HepG2 (cell line): Measurements from ENCODE around the gene CDHR3. TPM values are rescaled to one million over a fixed set of nuclear protein-coding genes. Genes with fewer than 3 reads are reported as not detected.

ENCODE experiments used
- ATAC-seq: fragments of 200-7000 bp; cut with Tn5 transposase; 3 replicates; pipeline ENCODE4 v1.9.1; 2020; ENCODE audit warnings: mild to moderate bottlenecking, moderate library complexity
- BruUV-seq: library from RNA; stranded (reverse); fragments of 400-500 nt; replicated peaks from 2 replicates; lab custom pipeline; 2021; lab: Mats Ljungman, UMichigan
- CTCF ChIA-PET: fragments of 300-600 bp; formaldehyde crosslinking; extraction: SDS; loops from one replicate; lab custom pipeline; 2021; ENCODE audit warnings: low total read pairs, inconsistent platforms, low intra/inter-chr PET ratio; lab: Yijun Ruan, JAX
- POLR2A ChIA-PET: fragments of 350-600 bp; sonication (Branson Sonifier 250); formaldehyde crosslinking; loops from one replicate; lab custom pipeline; 2020; ENCODE audit warnings: antibody characterized with exemption, inconsistent platforms; lab: Yijun Ruan, JAX
- DNase-seq: peaks from one replicate; pipeline ENCODE4 v3.0.0-alpha.2; 2015; ENCODE audit warnings: low spot score
- FAIRE-seq: peaks from 3 replicates; lab custom pipeline; 2011; peaks lifted over from hg19 to GRCh38; lab: Jason Lieb, UNC
- H2AFZ ChIP-seq: one replicate; pipeline ENCODE4 v1.6.1; 2011; ENCODE audit warnings: low read length, inconsistent platforms
- H3K27ac ChIP-seq: fragments of 300-600 bp; 3 replicates; pipeline ENCODE4 v1.8.0; 2011; ENCODE audit warnings: mixed run types, mild to moderate bottlenecking, mixed read lengths, low read length, inconsistent platforms; ENCODE audit not compliant: insufficient read depth; ENCODE audit errors: extremely low read length
- H3K27me3 ChIP-seq, 2 experiments: fragments of 200-600 bp in 1 of 2; 2 replicates in 1 of 2; 3 replicates in 1 of 2; pipeline versions ENCODE4 v1.6.0 to v1.8.0; 2011; ENCODE audit warnings: low read length in 2 of 2, mild to moderate bottlenecking in 2 of 2, moderate library complexity in 2 of 2, inconsistent platforms in 1 of 2; ENCODE audit not compliant: insufficient read depth in 2 of 2, control insufficient read depth in 1 of 2
- H3K36me3 ChIP-seq, 2 experiments: fragments of 200-600 bp in 1 of 2; replicated peaks in 1 of 2; 2 replicates in 1 of 2; 3 replicates in 1 of 2; pipeline versions ENCODE4 v1.5.1 to v1.8.0; 2011; ENCODE audit warnings: low read length in 2 of 2, inconsistent platforms in 1 of 2; ENCODE audit not compliant: insufficient read depth in 2 of 2, control insufficient read depth in 1 of 2
- H3K4me1 ChIP-seq: 2 replicates; pipeline ENCODE4 v1.5.1; 2012; ENCODE audit warnings: low read length, inconsistent platforms; ENCODE audit not compliant: insufficient read depth
- H3K4me2 ChIP-seq: 2 replicates; pipeline ENCODE4 v1.6.0; 2011; ENCODE audit warnings: low read depth, low read length, inconsistent platforms
- H3K4me3 ChIP-seq, 3 experiments: fragments of 200-600 bp in 1 of 3; sonication (generic), shearing (Covaris generic) in 1 of 3; replicated peaks in 1 of 3; 2 replicates each; pipeline ENCODE4 v1.5.1; 2011 to 2016; ENCODE audit warnings: low read length in 3 of 3, inconsistent platforms in 2 of 3, low read depth in 2 of 3, mild to moderate bottlenecking in 2 of 3, control low read depth in 1 of 3, mixed read lengths in 1 of 3; ENCODE audit not compliant: insufficient read depth in 1 of 3
- H3K79me2 ChIP-seq: one replicate; pipeline ENCODE4 v1.6.1; 2011; ENCODE audit warnings: low read length, inconsistent platforms; ENCODE audit not compliant: insufficient read depth
- H3K9ac ChIP-seq: 2 replicates; pipeline ENCODE4 v1.6.0; 2011; ENCODE audit warnings: mild to moderate bottlenecking, low read depth, low read length, inconsistent platforms; ENCODE audit not compliant: insufficient read depth
- H3K9me3 ChIP-seq: 2 replicates; pipeline ENCODE4 v1.5.1; 2012; ENCODE audit warnings: mild to moderate bottlenecking, low read length
- H4K20me1 ChIP-seq: 2 replicates; pipeline ENCODE4 v1.6.0; 2011; ENCODE audit warnings: inconsistent platforms, mild to moderate bottlenecking, low read length, moderate library complexity; ENCODE audit not compliant: insufficient read depth
- BCL3 ChIP-seq: sonication (generic); formaldehyde crosslinking; IDR thresholded peaks from 2 replicates; pipeline ENCODE4 v1.5.1; 2020; ENCODE audit warnings: mild to moderate bottlenecking, missing genetic modification reagents, moderate library complexity
- CSRNP1 ChIP-seq: sonication (generic); formaldehyde crosslinking; IDR thresholded peaks from 2 replicates; pipeline ENCODE4 v1.8.1; 2023; ENCODE audit warnings: mild to moderate bottlenecking, missing genetic modification reagents
- DRAP1 ChIP-seq: IDR thresholded peaks from 2 replicates; pipeline ENCODE4 v1.6.1; 2016; ENCODE audit warnings: missing genetic modification reagents, missing compliant biosample characterization
- HNF1A ChIP-seq, 2 experiments: sonication (generic) in 1 of 2; formaldehyde crosslinking in 1 of 2; IDR thresholded peaks; 2 replicates each; pipeline versions ENCODE4 v1.4.0 to v1.6.1; 2016 to 2020; ENCODE audit warnings: borderline replicate concordance in 1 of 2, low read depth in 1 of 2, mild to moderate bottlenecking in 1 of 2, missing genetic modification reagents in 1 of 2
- ISX ChIP-seq: sonication (generic); formaldehyde crosslinking; conservative IDR thresholded peaks from 2 replicates; pipeline ENCODE4 v1.5.0; 2020; ENCODE audit warnings: missing genetic modification reagents
- JUN ChIP-seq: sonication (generic); formaldehyde crosslinking; IDR thresholded peaks from 2 replicates; pipeline ENCODE4 v1.4.0; 2020; ENCODE audit warnings: mild to moderate bottlenecking, missing genetic modification reagents
- TRAFD1 ChIP-seq: sonication (generic); formaldehyde crosslinking; IDR thresholded peaks from 2 replicates; pipeline ENCODE4 v1.5.1; 2020; ENCODE audit warnings: missing genetic modification reagents, mild to moderate bottlenecking, borderline replicate concordance
- ZNF251 ChIP-seq: sonication (generic); formaldehyde crosslinking; IDR thresholded peaks from 2 replicates; pipeline ENCODE4 v1.9.0; 2021; ENCODE audit warnings: mild to moderate bottlenecking, missing genetic modification reagents
- ZNF576 ChIP-seq: sonication (generic); formaldehyde crosslinking; IDR thresholded peaks from 2 replicates; pipeline ENCODE4 v1.4.0; 2020; ENCODE audit warnings: mild to moderate bottlenecking, missing genetic modification reagents
- ZNF580 ChIP-seq: IDR thresholded peaks from 2 replicates; pipeline ENCODE4 v1.6.1; 2016; ENCODE audit warnings: low read depth, borderline replicate concordance
- ZNF629 ChIP-seq: sonication (generic); formaldehyde crosslinking; conservative IDR thresholded peaks from 2 replicates; pipeline ENCODE4 v1.5.0; 2020; ENCODE audit warnings: missing genetic modification reagents
- ZNF644 ChIP-seq: IDR thresholded peaks from 2 replicates; pipeline ENCODE4 v1.6.1; 2016; ENCODE audit warnings: low read depth
- ZNF691 ChIP-seq: sonication (generic); formaldehyde crosslinking; IDR thresholded peaks from 2 replicates; pipeline ENCODE4 v1.4.0; 2020; ENCODE audit warnings: missing genetic modification reagents, low read depth, mild to moderate bottlenecking, borderline replicate concordance
- WGBS: methylation state at CpG from one replicate; pipeline ENCODE4 v1.1.6; 2017; ENCODE audit warnings: low lambda C conversion rate; 5-methylcytosine and 5-hydroxymethylcytosine counted together
- in situ Hi-C: cut with HindIII; loops from 2 replicates; pipeline ENCODE4 v1.10.0; 2017; ENCODE audit warnings: low pct_unique_long_range_greater_than_20kb; ENCODE audit not compliant: extremely low pct_ligation_motif_present
- intact Hi-C: fragments of 100-400 bp; cut with micrococcal nuclease; formaldehyde crosslinking; loops from one replicate; pipeline ENCODE4 v1.10.0; 2022; ENCODE audit not compliant: unreplicated experiment
- polyA plus RNA-seq, 8 experiments: library from polyadenylated mRNA; depleted of rRNA in 3 of 8; stranded (reverse) in 7 of 8; unstranded in 1 of 8; fragments of >200 nt; fragmentation: Illumina TruSeq in 4 of 8; extraction: Trizol in 4 of 8; gene quantifications; 2 replicates each; pipeline versions ENCODE4 v1.2.1 to v1.2.3, GENCODE V29; 2011 to 2016; ENCODE audit warnings: low read depth in 4 of 8, missing spikeins in 1 of 8, mixed read lengths in 1 of 8; ENCODE audit not compliant: insufficient read depth in 1 of 8
- total RNA-seq, 5 experiments: library from RNA; depleted of rRNA; stranded (reverse); fragments of >200 nt; fragmentation: Illumina TruSeq; extraction: Trizol; gene quantifications; 2 replicates each; pipeline ENCODE4 v1.2.3, GENCODE V29; 2016; ENCODE audit warnings: low read depth in 1 of 5

The CDHR3 gene
- total and polyA plus RNA-seq, 2 of the 13 experiments (the other 11 are each of a cell fraction or from before 2014, with no cell fraction given): 6.5 to 11.8 TPM

- H3K4me1 ChIP-seq: peaks cover 7% of the 10 kb centered on the region; the same call in 1 of the 2 replicates
- no peaks in the 10 kb centered on the region for H3K79me2 ChIP-seq
- CTCF ChIA-PET: no interaction called here
- intact Hi-C loops: no loop called here
- WGBS: 100% methylated on average over 2 of the region's 2 CpGs
- no TSS peak for BruUV-seq
- ATAC-seq (no peak), DNase-seq (no peak), FAIRE-seq (no peak)
- H3K27me3 ChIP-seq: no peaks in the 10 kb centered on the region
- H2AFZ ChIP-seq: no peak overlapping the region
- in situ Hi-C loops: no loop called here
- POLR2A ChIA-PET: no interaction called here
- no peaks in the 10 kb centered on the region for H3K36me3 ChIP-seq
- no peaks in the 10 kb centered on the region for H4K20me1 ChIP-seq
- H3K9me3 ChIP-seq: no peaks in the 10 kb centered on the region
- no peak overlapping the region for H3K4me3 ChIP-seq
- H3K4me2 ChIP-seq: no peak overlapping the region
- no peak overlapping the region for H3K9ac ChIP-seq
- H3K27ac ChIP-seq: no peak overlapping the region
- TF ChIP-seq JUN: no peak
- no peak for TF ChIP-seq ZNF629 (CRISPR knock-in tag)
- no peak for TF ChIP-seq TRAFD1 (CRISPR knock-in tag)
- TF ChIP-seq DRAP1 (CRISPR knock-in tag): no peak
- TF ChIP-seq ZNF691: no peak
- no peak for TF ChIP-seq HNF1A (IDR thresholded peaks at IDR 0.05; ENCODE audit: low read depth)
- no peak for TF ChIP-seq HNF1A (CRISPR knock-in tag; IDR thresholded peaks at IDR 0.05; ENCODE audit: borderline replicate concordance)
- TF ChIP-seq ZNF580 (CRISPR knock-in tag): no peak
- no peak for TF ChIP-seq ZNF576 (CRISPR knock-in tag)
- no peak for TF ChIP-seq ZNF644 (CRISPR knock-in tag)
- no peak for TF ChIP-seq ZNF251 (CRISPR knock-in tag)
- no peak for TF ChIP-seq ISX (CRISPR knock-in tag)
- TF ChIP-seq BCL3 (CRISPR knock-in tag): no peak
- no peak for TF ChIP-seq CSRNP1 (CRISPR knock-in tag)
These were observed 26.1 kb downstream of the CDHR3 start for GRCh38 chr7:105989191-105989590.
